RCC 7860 (cell line): ENCODE data around the gene CKS1B.
"Not testable (repeated sequence)": the region's sequence is repeated elsewhere in the genome, so short reads cannot be mapped to it uniquely, and the experiment has no call there.

Experiments used
- DNase-seq: peaks from one replicate; pipeline ENCODE4 v3.0.0-alpha.2; 2015; ENCODE audit warnings: low spot score
- FAIRE-seq: peaks from 2 replicates; lab custom pipeline; 2012; peaks lifted over from hg19 to GRCh38; lab: Jason Lieb, UNC

Gene CKS1B

GRCh38 chr1:154982897-154983648 lies 8.6 kb downstream of the CKS1B start, which contains the start of gene FLAD1:
Gene FLAD1 (plus strand): TSS chr1:154983344. CDS start chr1:154983695, 351 bp downstream.
- FAIRE-seq, result peak; percentile 88
- DNase-seq, result peak; percentile 99

GRCh38 chr1:154983776-154984466 lies 9.4 kb downstream of the CKS1B start:
- FAIRE-seq (no peak), DNase-seq (no peak)

- not testable (repeated sequence) for DNase-seq, FAIRE-seq
Observed at GRCh38 chr1:154986736-154987135, 12.3 kb downstream of the CKS1B start.

GRCh38 chr1:154987326-154987725 lies 12.8 kb downstream of the CKS1B start:
- DNase-seq (no peak), FAIRE-seq (no peak)

GRCh38 chr1:154988058-154988954 lies 13.8 kb downstream of the CKS1B start:
- DNase-seq, result no peak
- no peak for FAIRE-seq

- no peak for DNase-seq
- no peak for FAIRE-seq
Observed at GRCh38 chr1:154989195-154989860, 14.8 kb downstream of the CKS1B start.

GRCh38 chr1:154990276-154990675 lies 15.8 kb downstream of the CKS1B start:
- FAIRE-seq, result no peak

GRCh38 chr1:154992721-154993571 lies 18.5 kb downstream of the CKS1B start:
- DNase-seq, result peak; percentile 64

More at GRCh38 chr1:154990276-154990675, 15.8 kb downstream of the CKS1B start:
- DNase-seq, result no peak

GRCh38 chr1:154993572-154994268 lies 19.2 kb downstream of the CKS1B start, which contains the start of gene LENEP:
Gene LENEP (plus strand): TSS chr1:154993586. CDS start chr1:154993608, 22 bp downstream.
- no peak for DNase-seq
- FAIRE-seq, result no peak

More at GRCh38 chr1:154992721-154993571, 18.5 kb downstream of the CKS1B start:
- FAIRE-seq, result no peak

GRCh38 chr1:154994269-154994587 lies 19.7 kb downstream of the CKS1B start:
- DNase-seq (no peak), FAIRE-seq (no peak)

- FAIRE-seq, result no peak
- no peak for DNase-seq
Observed at GRCh38 chr1:154994591-154994990, 20.1 kb downstream of the CKS1B start.

GRCh38 chr1:154995301-154995983 lies 21.0 kb downstream of the CKS1B start:
- FAIRE-seq (peak; percentile 2), DNase-seq (peak; percentile 32)

- DNase-seq (no peak), FAIRE-seq (no peak)
Observed at GRCh38 chr1:154996966-154997701, 22.7 kb downstream of the CKS1B start.

GRCh38 chr1:154998201-154998780 lies 23.8 kb downstream of the CKS1B start:
- FAIRE-seq, result no peak
- no peak for DNase-seq

- DNase-seq (no peak), FAIRE-seq (no peak)
Observed at GRCh38 chr1:154998818-154999570, 24.5 kb downstream of the CKS1B start.

GRCh38 chr1:154999571-155000410 lies 25.3 kb downstream of the CKS1B start:
- FAIRE-seq (no peak), DNase-seq (no peak)
